Endometrial microvascular endothelial cells (primary cell): ENCODE results near the gene NFATC4. TPM values are rescaled to one million over a fixed set of nuclear protein-coding genes. Genes with fewer than 3 reads are reported as not detected.

ENCODE experiments used
- in situ Hi-C: cut with HindIII; loops from 2 replicates; pipeline ENCODE4 v1.10.0; 2017; ENCODE audit warnings: low sequenced_read_pairs, low pct_unique_long_range_greater_than_20kb; ENCODE audit errors: inconsistent ontology term
- total RNA-seq: library from RNA; depleted of rRNA; stranded (reverse); fragments of >200 nt; gene quantifications from one replicate; pipeline ENCODE4 v1.2.3, GENCODE V29; 2015; ENCODE audit errors: inconsistent ontology term

NFATC4 gene
- total RNA-seq, 1 donor from 2014 or later = 11.9 TPM

DNA sequence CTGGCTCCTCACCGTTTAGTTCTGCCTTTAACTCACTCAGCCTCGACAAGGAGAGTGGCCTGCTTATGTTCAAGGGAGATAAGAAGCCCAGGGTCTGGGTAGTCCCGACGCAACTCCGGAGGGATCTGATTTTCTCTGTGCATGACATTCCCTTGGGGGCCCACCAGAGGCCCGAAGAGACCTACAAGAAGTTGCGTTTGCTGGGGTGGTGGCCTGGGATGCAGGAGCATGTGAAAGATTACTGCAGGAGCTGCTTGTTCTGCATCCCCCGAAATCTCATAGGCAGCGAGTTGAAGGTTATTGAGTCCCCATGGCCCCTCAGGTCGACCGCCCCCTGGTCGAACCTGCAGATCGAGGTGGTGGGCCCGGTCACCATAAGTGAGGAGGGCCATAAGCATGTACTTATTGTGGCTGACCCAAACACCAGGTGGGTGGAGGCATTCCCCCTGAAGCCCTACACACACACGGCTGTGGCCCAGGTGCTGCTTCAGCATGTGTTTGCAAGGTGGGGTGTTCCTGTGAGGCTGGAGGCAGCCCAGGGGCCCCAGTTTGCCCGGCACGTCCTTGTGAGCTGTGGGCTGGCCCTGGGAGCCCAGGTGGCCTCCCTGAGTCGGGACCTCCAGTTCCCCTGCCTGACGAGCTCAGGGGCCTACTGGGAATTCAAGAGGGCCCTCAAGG, 48.4 kb downstream of the NFATC4 start:
- in situ Hi-C loops = no loop called here

- in situ Hi-C loops = no loop called here
These were observed 49.1 kb downstream of the NFATC4 start for GRCh38 chr14:24416932-24417619.

GRCh38 chr14:24417832-24418491, 50.0 kb downstream of the NFATC4 start:
- in situ Hi-C loops = no loop called here

- in situ Hi-C loops = no loop called here
These were observed 50.5 kb downstream of the NFATC4 start for GRCh38 chr14:24418492-24418873.

DNA sequence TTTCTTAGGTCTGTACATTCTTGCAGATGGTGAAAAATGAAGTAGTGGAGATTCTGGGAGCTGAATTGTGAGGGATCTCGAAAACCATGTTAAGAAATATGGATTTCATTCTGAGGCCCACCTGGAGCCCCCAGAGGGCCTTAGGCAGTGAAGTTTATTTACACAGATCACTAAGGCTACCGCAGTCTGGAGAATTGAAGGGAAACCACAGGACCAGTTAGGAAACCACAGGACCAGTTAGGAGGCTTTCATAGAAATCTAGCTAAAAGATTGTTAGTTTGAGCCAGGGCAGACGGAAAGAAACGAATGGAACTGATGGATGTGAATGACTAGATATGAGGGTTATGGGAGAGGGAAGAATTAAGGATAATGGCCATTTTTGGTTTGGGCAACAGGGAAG, 54.3 kb downstream of the NFATC4 start:
- in situ Hi-C loops = no loop called here

- in situ Hi-C loops = no loop called here
These were observed 55.0 kb downstream of the NFATC4 start for GRCh38 chr14:24422694-24423601.

GRCh38 chr14:24425704-24426103, 57.7 kb downstream of the NFATC4 start:
- in situ Hi-C loops = no loop called here

DNA sequence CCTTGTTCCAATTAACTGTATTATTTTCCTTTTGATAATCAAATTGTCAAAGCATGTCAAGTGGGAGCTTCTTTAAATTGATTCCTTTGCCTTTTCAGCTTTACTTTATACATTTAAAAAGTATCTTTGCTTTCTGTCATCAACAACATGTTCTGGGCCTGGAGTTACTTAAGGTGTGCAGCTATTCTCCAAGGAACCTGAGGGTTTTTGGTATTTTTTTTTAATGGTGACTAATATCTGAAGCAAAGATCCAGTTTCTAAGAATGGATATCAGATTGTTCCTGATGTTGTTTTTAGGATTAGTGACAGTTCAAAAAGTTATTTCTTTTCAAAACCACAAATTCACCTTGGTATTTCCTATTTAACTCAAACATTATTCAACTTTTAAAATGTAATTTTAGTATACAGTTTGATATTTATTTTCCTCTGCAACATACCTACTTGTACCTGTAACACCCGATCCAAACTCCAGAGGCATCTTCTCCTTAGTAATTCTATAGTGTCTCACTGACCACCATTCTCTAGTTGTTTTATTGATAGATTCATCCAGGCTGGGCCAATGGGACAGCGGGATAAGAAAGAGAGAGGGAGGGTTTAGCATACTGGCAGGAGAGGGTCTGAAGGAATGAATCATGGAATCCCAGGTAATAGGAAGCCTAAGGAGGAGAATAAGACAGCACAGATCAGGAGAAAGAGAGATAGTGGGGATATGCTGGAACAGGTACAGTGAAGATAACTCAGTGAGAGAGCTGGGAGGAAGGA, 58.3 kb downstream of the NFATC4 start:
- in situ Hi-C loops = no loop called here

- in situ Hi-C loops = no loop called here
These were observed 59.0 kb downstream of the NFATC4 start for GRCh38 chr14:24426912-24427536.

GRCh38 chr14:24427537-24428508, 59.8 kb downstream of the NFATC4 start:
- in situ Hi-C loops = no loop called here

DNA sequence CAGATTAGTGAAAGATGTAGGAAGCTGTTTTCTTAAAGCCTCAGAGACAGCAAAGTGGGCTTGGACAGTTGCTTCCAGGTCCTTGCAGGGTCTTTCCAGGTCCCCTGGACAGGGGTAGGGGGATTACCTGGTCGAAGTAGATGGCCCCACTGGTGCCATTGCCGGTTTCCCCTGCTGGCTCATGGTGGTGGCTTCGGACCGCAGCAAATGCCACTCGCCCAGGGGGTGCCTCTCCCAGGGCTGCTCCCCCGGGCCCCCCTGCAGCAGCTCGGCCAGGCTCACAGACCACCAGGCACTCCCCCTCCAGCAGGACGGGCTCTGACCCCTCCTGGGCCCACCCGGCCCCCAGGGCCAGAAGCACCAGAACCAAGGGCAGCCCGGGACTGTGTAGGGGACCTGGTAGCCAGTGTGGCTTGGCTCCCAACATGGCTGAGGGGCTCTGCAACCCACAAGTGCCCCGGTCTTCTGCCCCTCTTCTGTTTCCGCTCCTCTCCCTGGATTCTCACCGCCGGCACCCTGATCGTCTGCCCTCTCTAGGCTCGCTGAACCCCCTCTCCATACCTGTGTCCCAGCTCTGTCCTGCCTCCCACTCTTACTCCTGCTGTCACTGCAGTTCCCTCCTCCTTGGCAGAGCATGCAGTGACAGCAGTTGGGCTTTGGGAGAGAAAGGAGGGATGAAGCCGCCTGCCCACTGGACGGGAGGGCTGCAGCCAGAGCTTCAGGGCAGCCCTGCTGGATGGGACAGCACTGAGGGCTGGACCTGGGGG, 60.8 kb downstream of the NFATC4 start:
- in situ Hi-C loops = no loop called here

Other genes starting within 250 kb of the NFATC4 start
- 3.3 TPM for gene FITM1, start 237.5 kb upstream of the NFATC4 start, total RNA-seq
- gene PSME1, start 232.0 kb upstream of the NFATC4 start, total RNA-seq = 239 TPM
- 26.7 TPM for gene EMC9, start 226.6 kb upstream of the NFATC4 start, total RNA-seq
- gene PSME2, start 221.6 kb upstream of the NFATC4 start, total RNA-seq = 142 TPM
- 121 TPM for gene RNF31, start 220.7 kb upstream of the NFATC4 start, total RNA-seq
- 45.2 TPM for gene IRF9, start 206.9 kb upstream of the NFATC4 start, total RNA-seq
- 2.6 TPM for gene REC8, start 196.1 kb upstream of the NFATC4 start, total RNA-seq
- gene IPO4, start 179.4 kb upstream of the NFATC4 start, total RNA-seq = 85.0 TPM
- gene TM9SF1, start 172.7 kb upstream of the NFATC4 start, total RNA-seq = 83.3 TPM
- not detected for gene TSSK4, start 162.5 kb upstream of the NFATC4 start, total RNA-seq
- 30.0 TPM for gene CHMP4A, start 154.7 kb upstream of the NFATC4 start, total RNA-seq
- 2.3 TPM for gene MDP1, start 152.1 kb upstream of the NFATC4 start, total RNA-seq
- 193 TPM for gene NEDD8, start 135.8 kb upstream of the NFATC4 start, total RNA-seq
- 144 TPM for gene GMPR2, start 135.3 kb upstream of the NFATC4 start, total RNA-seq
- gene TINF2, start 125.6 kb upstream of the NFATC4 start, total RNA-seq = 68.5 TPM
- not detected for gene TGM1, start 105.0 kb upstream of the NFATC4 start, total RNA-seq
- 59.6 TPM for gene RABGGTA, start 96.6 kb upstream of the NFATC4 start, total RNA-seq
- gene DHRS1, start 68.4 kb upstream of the NFATC4 start, total RNA-seq = 23.2 TPM
- 28.9 TPM for gene NOP9, start 68.3 kb upstream of the NFATC4 start, total RNA-seq
- 20.7 TPM for gene CIDEB, start 60.2 kb upstream of the NFATC4 start, total RNA-seq
- 15.8 TPM for gene LTB4R2, start 58.0 kb upstream of the NFATC4 start, total RNA-seq
- 22.6 TPM for gene LTB4R, start 56.7 kb upstream of the NFATC4 start, total RNA-seq
- gene ADCY4, start 33.1 kb upstream of the NFATC4 start, total RNA-seq = 13.9 TPM
- 7.2 TPM for gene RIPK3, start 28.2 kb upstream of the NFATC4 start, total RNA-seq
- gene NYNRIN, start 30.8 kb downstream of the NFATC4 start, total RNA-seq = 6.9 TPM
- gene CBLN3, start 61.5 kb downstream of the NFATC4 start, total RNA-seq = 1.3 TPM
- 46.6 TPM for gene KHNYN, start 61.8 kb downstream of the NFATC4 start, total RNA-seq
- 30.5 TPM for gene SDR39U1, start 74.6 kb downstream of the NFATC4 start, total RNA-seq
- not detected for gene CMA1, start 140.1 kb downstream of the NFATC4 start, total RNA-seq
- not detected for gene CTSG, start 208.1 kb downstream of the NFATC4 start, total RNA-seq
- gene GZMH, start 241.5 kb downstream of the NFATC4 start, total RNA-seq = not detected